ENCODE results near the gene CTXN3. TPM values are rescaled to one million over a fixed set of nuclear protein-coding genes. Genes with fewer than 3 reads are reported as not detected.
"Not testable (repeated sequence)": the region's sequence is repeated elsewhere in the genome, so short reads cannot be mapped to it uniquely, and the experiment has no call there.

Gene CTXN3
- total RNA-seq, 1 donor from 2014 or later = 0.29 TPM

GRCh38 chr5:127665641-127666040 lies 16.8 kb downstream of the CTXN3 start:
- TF ChIP-seq CTCF (conservative IDR thresholded peaks at IDR 0.05) = no peak
- no peak overlapping the region for H3K27ac Mint-ChIP-seq
- no peaks in the 10 kb centered on the region for H3K27me3 Mint-ChIP-seq
- H3K4me1 Mint-ChIP-seq (ENCODE audit: unreplicated experiment) = peaks cover 12% of the 10 kb centered on the region
- H3K9me3 Mint-ChIP-seq = no peaks in the 10 kb centered on the region
- H3K4me3 Mint-ChIP-seq = no peak overlapping the region
- DNase-seq (ENCODE audit: extremely low spot score, unreplicated experiment) = no peak
- H3K36me3 Mint-ChIP-seq = no peaks in the 10 kb centered on the region

DNA sequence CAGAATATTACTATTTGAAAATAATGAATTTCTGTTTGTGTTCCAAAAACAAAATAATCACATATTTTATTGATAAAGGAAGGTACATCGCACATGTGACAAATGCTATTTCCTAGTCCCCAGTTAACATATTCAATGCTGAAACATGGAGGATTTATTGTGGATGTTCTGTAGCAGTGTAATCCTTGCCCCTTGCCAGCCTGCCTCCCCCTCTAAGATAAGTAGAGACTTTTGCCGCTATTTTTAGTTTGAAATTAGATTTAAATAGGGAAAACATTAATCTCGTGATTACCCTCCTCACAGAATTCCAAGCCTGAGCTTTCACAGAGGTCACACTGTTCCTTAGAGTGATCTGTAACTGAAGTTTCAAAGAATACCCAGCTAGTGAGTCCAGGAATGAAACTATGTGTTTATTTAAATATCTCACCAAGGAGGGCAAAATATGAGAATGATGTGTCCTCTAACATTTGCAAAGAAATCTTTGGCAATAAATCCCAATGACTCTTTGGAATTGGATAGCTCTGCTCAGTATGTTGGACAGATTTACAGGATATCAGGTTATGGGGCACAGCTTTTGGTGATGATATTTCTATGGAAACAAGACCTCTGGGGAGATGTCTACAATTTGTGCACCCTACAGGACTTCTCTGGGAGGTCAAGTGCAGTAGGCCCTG lies 17.3 kb downstream of the CTXN3 start:
- no peak for DNase-seq (ENCODE audit: extremely low spot score, unreplicated experiment)
- Mint-ChIP-seq H3K27ac (no peak overlapping the region), H3K27me3 (no peaks in the 10 kb centered on the region), H3K4me3 (no peak overlapping the region), H3K36me3 (no peaks in the 10 kb centered on the region), H3K4me1 (ENCODE audit: unreplicated experiment) (peaks cover 11% of the 10 kb centered on the region), H3K9me3 (no peaks in the 10 kb centered on the region)
- no peak for TF ChIP-seq CTCF (conservative IDR thresholded peaks at IDR 0.05)

DNA sequence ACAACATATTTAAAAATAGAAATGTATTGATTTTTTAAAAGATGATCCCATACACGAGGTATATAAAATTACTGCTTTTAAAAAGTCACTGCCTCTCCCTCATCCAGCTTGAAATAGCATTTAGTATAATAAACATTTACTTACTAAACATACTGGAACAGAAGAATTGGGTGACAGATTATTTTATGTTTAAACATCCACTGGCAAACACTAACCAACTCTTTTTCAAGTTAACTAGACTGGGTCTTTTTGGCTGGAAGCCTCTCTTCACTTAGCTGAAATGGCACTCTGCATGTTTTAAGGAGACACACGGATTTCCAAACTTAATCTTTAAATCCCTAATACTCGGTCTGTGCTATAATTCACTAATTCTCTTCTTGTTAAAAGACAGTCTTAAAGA lies 19.0 kb downstream of the CTXN3 start:
- no peaks in the 10 kb centered on the region for H3K9me3 Mint-ChIP-seq
- no peaks in the 10 kb centered on the region for H3K27me3 Mint-ChIP-seq
- no peak overlapping the region for H3K27ac Mint-ChIP-seq
- H3K4me3 Mint-ChIP-seq = no peak overlapping the region
- no peak for DNase-seq (ENCODE audit: extremely low spot score, unreplicated experiment)
- no peak for TF ChIP-seq CTCF (conservative IDR thresholded peaks at IDR 0.05)
- peaks cover 6% of the 10 kb centered on the region for H3K4me1 Mint-ChIP-seq (ENCODE audit: unreplicated experiment)
- no peaks in the 10 kb centered on the region for H3K36me3 Mint-ChIP-seq

DNA sequence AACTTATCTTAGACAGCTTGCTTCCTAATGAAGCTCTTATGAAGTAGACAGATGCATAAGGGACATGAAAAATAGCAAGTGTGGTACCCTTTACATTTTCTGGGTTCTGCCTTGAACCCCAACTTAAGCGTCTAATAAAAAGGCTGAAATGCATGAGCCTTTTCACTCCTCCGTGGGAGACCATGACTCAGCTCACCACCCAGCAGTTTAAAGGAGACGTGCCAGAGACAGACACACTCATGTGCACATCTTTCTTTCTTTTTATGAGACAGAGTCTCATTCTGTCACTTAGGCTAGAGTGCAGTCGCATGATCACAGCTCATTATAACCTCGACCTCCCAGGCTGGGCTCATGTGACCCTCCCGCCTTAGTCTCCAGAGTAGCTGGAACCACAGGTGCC lies 22.3 kb downstream of the CTXN3 start:
- no peak for DNase-seq (ENCODE audit: extremely low spot score, unreplicated experiment)
- TF ChIP-seq CTCF (conservative IDR thresholded peaks at IDR 0.05) = no peak
- Mint-ChIP-seq H3K4me1 (ENCODE audit: unreplicated experiment) (peaks cover 4% of the 10 kb centered on the region), H3K27ac (no peak overlapping the region), H3K9me3 (peaks cover 11% of the 10 kb centered on the region), H3K4me3 (no peak overlapping the region), H3K27me3 (no peaks in the 10 kb centered on the region), H3K36me3 (no peaks in the 10 kb centered on the region)

- Mint-ChIP-seq H3K27ac (no peak overlapping the region), H3K36me3 (no peaks in the 10 kb centered on the region), H3K9me3 (peaks cover 11% of the 10 kb centered on the region), H3K27me3 (no peaks in the 10 kb centered on the region), H3K4me1 (ENCODE audit: unreplicated experiment) (no peaks in the 10 kb centered on the region), H3K4me3 (no peak overlapping the region)
- no peak for DNase-seq (ENCODE audit: extremely low spot score, unreplicated experiment)
- TF ChIP-seq CTCF (conservative IDR thresholded peaks at IDR 0.05) = no peak
Observed at GRCh38 chr5:127673117-127673800, 24.4 kb downstream of the CTXN3 start.

GRCh38 chr5:127676951-127677350 lies 28.1 kb downstream of the CTXN3 start:
- H3K27me3 Mint-ChIP-seq = not testable (repeated sequence)

DNA sequence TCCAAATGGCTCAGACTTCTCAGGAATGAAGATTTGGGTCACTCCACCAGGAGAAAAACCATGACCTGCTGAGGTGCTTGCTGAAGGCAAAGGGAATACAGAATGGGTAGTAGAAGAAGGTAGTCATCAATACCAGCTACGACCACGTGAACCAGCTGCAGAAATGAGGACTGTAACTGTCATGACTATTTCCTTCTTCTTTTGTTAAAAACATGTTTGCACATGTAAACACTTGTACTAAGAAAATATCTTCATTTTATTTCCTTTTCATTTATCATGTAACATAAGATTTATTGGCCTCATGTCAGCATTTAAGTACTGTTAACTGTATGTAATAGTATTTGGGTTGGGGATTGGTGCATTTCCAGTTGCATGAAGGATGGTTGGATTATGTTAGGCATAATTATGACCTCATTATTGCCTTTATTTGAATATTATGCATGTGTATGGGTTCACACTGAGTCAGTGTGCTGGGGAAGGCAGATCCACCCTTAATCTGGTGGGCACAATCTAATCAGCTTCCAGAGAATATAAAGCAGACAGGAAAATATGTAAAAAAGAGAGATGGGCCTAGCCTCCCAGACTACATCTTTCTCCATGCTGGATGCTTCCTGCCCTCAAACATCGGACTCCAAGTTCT lies 30.9 kb downstream of the CTXN3 start:
- not testable (repeated sequence) for H3K36me3 Mint-ChIP-seq; H3K27ac Mint-ChIP-seq; H3K27me3 Mint-ChIP-seq; H3K9me3 Mint-ChIP-seq; H3K4me3 Mint-ChIP-seq; DNase-seq (ENCODE audit: extremely low spot score, unreplicated experiment); H3K4me1 Mint-ChIP-seq (ENCODE audit: unreplicated experiment)

More at GRCh38 chr5:127676951-127677350, 28.1 kb downstream of the CTXN3 start:
- H3K4me1 Mint-ChIP-seq (ENCODE audit: unreplicated experiment); H3K36me3 Mint-ChIP-seq; H3K27ac Mint-ChIP-seq; DNase-seq (ENCODE audit: extremely low spot score, unreplicated experiment); H3K4me3 Mint-ChIP-seq: not testable (repeated sequence)
- peaks cover 11% of the 10 kb centered on the region for H3K9me3 Mint-ChIP-seq

Data from type B pancreatic cell (in vitro differentiated cells).